HG02852 (cell line): Measurements from ENCODE around the gene DHRS3.
"Not testable (repeated sequence)": the region's sequence is repeated elsewhere in the genome, so short reads cannot be mapped to it uniquely, and the experiment has no call there.

ENCODE experiments used
- ATAC-seq: cut with Tn5 transposase; IDR thresholded peaks from one replicate; pipeline ENCODE4 v1.9.1; 2021; ENCODE audit warnings: mild to moderate bottlenecking, moderate library complexity; ENCODE audit not compliant: unreplicated experiment

Gene DHRS3, protein sequence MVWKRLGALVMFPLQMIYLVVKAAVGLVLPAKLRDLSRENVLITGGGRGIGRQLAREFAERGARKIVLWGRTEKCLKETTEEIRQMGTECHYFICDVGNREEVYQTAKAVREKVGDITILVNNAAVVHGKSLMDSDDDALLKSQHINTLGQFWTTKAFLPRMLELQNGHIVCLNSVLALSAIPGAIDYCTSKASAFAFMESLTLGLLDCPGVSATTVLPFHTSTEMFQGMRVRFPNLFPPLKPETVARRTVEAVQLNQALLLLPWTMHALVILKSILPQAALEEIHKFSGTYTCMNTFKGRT

GRCh38 chr1:12617901-12618660, at the start of gene DHRS3:
Gene DHRS3, minus strand, starts transcription at chr1:12618210. Its CDS starts 862 bp downstream, at chr1:12617348.
- no peak for ATAC-seq

DNA sequence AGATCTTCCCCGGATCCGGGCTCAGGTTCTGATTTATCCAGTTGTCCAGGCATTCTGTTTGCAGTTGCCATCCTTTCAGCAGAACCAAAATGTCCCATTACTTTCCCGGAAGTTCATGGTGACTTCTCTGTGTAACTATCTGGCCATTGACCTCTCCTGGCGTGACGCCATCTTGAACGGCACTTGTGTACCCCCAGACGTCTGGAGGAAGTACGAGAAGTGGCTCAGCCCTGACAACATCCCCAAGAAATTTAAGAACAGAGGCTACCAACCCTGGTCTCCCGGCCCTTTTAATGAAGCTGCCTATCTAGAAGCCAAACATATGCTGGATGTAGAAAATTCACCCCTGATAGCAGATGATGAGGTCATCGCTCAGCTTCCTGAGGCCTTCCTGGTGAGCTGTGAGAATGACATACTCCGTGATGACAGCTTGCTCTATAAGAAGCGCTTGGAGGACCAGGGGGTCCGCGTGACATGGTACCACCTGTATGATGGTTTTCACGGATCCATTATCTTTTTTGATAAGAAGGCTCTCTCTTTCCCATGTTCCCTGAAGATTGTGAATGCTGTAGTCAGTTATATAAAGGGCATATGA, 48.2 kb upstream of the DHRS3 start:
- no peak for ATAC-seq

GRCh38 chr1:12665511-12665910, 47.5 kb upstream of the DHRS3 start:
- no peak for ATAC-seq

DNA sequence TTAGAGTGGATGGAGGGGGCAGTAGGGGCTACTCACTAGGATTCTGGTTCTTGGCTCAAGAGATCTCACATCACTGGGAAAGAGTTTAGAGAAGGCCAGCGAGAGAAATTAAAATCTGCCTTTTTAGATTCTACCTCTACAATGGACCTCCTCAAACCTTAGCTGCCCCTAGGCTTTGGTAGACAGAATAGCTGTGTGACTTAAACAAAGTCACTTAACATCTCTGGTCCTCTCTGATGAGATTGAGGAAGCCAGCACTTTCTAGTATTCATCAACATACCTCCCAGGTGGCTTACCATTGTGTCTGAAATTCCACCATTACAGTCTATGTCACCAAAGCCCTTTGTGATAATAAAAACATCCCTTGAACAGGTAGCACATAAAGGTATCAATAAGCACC, 44.5 kb upstream of the DHRS3 start:
- ATAC-seq, result no peak

DNA sequence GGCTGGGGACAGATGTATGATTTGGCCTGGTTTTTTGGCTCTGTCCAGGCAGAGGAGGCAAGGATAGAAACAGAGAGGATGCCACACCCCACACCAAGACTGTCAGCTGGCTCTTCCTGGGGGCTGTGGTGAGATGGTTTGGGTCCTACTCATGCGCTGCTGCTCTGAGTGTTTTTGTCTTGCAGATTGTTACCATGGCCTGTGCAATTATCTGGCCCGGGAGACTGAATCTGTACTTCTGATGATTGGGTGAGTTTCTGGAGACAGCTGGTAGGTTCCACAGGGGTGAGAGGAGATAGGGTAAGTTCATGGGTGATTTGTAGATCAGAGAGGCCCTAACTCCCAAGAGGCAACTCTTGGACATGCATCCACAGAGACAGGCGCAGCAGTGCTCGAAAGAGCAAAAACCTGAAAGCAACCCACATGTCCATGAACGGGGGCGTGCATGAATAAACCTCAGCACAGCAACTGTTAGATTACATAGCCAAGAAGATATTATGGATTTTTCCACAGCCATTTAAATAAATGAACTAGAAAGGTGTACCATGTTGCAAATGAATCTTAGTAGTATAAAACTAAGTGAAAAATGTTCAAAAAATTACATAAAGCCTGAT, 43.7 kb upstream of the DHRS3 start:
- no peak for ATAC-seq

DNA sequence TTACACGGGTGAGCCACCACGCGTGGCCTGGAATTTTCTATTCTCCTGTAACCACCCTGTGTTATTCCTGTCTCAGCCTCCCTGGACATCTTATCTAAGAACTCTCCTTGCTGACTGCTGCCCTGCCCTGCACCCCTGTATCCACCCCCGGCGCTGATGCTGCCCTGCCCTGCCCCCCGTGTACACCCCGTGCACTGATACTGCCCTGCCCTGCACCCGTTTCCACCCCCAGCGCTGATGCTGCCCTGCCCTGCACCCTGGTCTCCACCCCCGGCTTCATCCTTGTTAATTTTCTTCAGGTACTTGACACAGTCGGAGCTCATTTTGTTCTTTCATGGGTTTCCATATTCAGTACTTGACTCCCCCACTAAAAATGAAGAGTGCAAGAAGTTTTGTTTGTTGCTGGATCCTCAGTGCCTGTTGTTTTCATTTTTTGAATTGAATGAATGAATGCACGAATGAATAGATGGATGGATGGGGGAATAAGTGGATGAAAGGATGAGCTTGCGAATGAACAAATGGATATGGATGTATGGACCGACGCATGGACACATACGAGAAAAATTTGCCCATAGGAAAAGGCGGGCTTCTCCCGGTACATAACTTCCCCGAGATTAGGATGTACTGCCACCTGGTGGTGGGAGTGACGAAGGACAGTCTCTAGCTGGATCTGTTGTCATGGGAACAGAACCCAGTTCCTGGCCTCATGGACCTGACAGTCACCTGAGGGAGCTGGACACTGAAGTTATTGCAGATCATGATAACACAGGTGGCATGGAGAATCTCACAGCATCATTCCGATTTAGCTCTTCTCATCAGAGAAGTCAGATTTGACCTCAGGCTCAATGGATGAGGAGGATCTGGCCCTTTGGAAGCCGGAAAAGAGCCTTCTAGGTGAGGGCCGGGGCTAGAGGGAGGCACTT, 40.8 kb upstream of the DHRS3 start:
- no peak for ATAC-seq

GRCh38 chr1:12657885-12658512, 40.0 kb upstream of the DHRS3 start:
- not testable (repeated sequence) for ATAC-seq

- no peak for ATAC-seq
Observed at GRCh38 chr1:12657060-12657884, 39.3 kb upstream of the DHRS3 start.

- no peak for ATAC-seq
Observed at GRCh38 chr1:12656575-12656974, 38.6 kb upstream of the DHRS3 start.

GRCh38 chr1:12654657-12655056, 36.6 kb upstream of the DHRS3 start:
- no peak for ATAC-seq

GRCh38 chr1:12654004-12654567, 36.1 kb upstream of the DHRS3 start:
- no peak for ATAC-seq

DNA sequence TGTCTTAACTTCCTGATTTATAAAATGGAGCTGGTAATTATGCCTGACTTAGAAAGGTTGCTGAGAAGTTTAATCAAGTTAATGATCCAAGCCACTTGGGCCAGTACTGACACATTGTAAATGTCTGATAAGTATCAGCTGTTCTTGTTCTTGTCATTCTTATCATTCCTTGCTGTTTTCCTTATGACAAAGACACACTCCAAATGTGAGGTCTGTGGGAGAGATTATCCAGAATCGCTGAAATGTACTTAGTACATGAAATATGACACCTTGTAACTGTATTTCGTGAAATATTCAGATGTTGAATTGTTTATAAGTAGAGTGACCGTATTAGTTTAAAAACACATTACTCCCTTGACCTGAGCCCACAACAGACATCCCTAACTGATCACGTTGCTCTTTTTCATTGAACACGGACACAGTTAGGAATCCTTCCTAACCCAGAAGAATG, 32.0 kb upstream of the DHRS3 start:
- no peak for ATAC-seq

DNA sequence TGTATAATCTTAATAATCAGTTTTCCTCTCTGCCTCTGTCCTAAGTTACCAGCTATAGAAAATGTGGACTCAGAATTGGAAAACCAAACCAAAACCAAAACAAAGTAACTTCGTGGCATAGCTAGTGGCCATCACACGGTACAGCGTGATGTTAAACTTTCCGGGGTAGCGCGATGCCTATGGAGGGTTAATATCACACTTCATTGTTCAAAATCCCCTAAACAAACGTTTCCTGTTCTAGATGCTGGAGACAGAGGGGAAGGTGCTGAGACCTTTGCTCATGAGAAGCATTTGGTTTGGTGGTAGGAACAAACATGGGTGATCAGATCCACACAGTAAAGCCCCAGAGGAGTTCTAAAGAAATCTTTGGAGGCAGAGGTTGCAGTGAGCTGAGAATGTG, 30.7 kb upstream of the DHRS3 start:
- ATAC-seq, result no peak

GRCh38 chr1:12645401-12645800, 27.4 kb upstream of the DHRS3 start:
- not testable (repeated sequence) for ATAC-seq

- no peak for ATAC-seq
Observed at GRCh38 chr1:12644829-12645228, 26.8 kb upstream of the DHRS3 start.

DNA sequence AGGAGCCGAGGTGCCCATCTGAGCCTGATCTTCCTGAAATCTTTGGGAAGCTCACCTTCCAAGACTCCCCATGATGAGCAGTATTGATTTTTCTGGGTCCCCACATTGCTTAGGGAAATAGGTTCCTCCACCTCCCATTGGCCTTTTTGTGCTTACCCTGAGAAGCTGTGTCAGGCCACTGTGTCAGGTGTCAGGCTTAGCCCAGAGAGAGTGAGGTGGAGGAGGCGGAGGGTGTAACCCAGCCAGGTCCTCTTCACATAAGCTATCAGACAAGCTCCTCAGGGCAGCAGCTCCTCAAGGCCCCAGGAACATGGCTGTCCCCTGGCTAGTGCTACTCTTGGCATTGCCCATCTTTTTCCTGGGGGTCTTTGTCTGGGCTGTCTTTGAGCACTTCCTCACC, 26.2 kb upstream of the DHRS3 start:
- ATAC-seq, result no peak

DNA sequence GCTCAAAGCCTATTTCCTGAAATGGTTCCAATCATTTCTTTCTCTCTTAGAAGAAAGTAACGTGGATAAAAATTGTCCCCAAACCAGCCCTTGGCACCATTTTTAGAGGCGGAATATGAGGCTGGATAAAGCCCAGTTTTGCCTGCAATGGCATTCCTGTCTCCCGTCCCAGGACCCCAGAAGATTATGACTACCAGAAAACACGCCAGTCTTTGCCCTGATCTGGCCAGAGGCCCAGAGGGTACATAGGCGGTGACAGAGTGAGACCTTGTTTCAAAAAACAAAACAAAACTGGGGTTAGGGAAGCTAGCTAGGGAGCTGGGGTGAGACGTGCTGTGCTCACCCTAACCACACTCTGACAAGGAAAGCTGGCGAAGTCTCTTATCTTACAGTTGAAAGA, 25.8 kb upstream of the DHRS3 start, which contains the start of gene AADACL4:
AADACL4 (plus strand) TSS at position 301 of the 400 bp plus-strand sequence. CDS start 462 bp downstream, outside the sequence.
- ATAC-seq, result no peak

- no peak for ATAC-seq
Observed at GRCh38 chr1:12643079-12643478, 25.1 kb upstream of the DHRS3 start.

GRCh38 chr1:12640958-12641272, 22.9 kb upstream of the DHRS3 start:
- no peak for ATAC-seq
